ENCODE results near the gene MRPS15.

MRPS15 gene

DNA sequence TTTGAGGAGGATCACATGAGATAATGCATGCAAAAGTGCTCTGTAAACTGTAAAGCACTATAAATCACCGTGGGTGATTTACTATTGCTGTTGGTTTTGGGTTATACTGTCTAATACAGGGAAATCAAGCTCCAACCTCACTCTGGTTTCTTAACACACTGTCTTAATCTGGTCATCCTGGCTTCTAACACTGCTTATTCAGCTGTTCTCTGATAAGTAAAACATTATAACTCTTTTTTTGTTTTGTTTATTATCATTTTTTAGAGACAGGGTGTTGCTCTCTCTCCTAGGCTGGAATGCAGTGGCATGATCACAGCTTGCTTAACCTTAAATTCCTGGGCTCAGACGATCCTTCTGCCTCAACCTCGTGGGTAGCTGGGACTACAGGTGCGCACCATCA is 44.6 kb downstream of the MRPS15 start:
- no peak for DNase-seq (ENCODE audit: low read depth in 2 of 2)

DNA sequence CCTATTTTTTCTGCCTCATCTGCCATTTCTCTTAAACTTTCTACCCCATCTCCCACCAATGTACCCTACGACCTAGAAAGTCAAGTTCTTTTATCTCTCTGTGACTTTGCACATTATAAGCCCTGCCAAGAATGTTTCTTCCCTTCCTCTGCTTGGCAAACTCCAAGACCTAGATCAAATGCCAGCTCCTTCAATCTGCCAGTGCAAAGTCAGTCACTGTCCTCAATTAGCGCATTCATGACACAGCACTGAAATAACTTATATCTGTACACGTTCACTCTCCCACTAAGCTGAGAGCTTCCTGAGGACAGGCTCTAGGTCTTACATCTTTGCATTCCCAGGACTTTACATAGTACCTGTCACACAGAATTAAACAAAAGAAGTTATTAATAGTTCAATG is 45.0 kb downstream of the MRPS15 start:
- DNase-seq (ENCODE audit: low read depth in 2 of 2) = no peak

DNA sequence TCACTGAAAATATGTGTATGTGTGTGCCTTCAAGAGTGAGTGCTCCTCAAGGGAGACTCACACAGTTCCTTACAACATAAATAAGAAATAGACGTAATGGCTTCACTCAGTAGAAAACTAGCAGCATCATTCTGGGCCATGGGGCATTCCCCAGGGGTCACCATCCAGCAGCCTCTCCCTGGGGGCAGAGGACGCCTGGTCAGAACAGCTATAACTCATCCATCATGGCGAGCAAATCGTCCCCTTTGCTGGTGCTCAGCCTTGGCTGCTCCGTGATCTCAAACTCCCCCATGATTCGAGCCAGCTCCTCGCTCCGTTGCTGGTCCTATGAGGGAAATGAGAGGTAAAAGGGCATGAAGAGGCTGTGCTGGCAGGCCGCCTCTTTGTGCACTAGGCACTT is 46.3 kb downstream of the MRPS15 start:
- DNase-seq (ENCODE audit: low read depth in 2 of 2) = no peak

DNA sequence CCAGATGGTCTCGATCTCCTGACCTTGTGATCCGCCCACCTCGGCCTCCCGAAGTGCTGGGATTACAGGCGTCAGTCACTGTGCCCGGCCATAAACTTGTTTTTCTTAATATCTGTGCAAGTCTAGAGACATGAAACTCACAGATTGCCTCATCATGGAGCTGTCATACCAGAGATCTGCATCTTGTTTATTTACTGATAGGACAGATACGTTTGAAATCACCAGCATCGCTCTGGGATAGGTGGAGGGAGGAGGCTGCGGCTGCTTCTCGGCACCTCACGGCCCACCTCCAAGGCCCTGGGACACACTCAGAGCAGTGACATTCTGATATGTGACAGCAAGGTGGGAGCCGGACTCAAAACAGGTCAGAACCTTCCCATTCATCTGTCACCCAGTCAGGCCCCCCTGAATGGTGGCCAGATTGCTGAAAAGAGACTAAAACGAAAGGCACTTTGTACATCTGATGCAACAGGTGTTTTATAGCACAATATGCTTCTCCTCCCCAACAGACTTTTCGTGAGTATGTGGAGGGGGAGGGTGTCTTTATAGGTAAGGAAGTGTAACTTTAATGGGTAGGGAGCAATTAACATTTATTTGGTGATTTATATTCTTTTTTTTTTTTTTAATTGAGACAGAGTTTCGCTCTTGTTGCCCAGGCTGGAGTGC is 48.4 kb downstream of the MRPS15 start:
- no peak for DNase-seq (ENCODE audit: low read depth in 2 of 2)

DNA sequence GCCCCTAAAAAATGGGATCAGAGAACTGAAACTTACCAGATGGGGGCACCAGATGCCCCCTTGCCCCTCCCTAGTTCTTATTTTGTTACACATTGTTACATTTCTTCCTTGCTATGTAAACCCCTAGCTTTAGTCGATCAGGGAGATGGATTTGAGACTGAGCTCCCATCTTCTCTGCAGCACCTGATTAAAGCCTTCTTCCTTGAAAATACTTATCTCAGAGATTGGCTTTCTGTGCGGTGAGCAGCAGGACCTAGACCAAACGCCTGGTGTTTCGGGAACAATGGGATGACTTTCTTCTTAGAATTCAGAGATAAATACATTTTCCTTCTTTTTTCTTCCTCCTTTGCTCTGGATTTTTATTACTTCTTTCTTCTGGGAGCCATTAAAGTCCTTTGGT is 49.8 kb downstream of the MRPS15 start:
- DNase-seq (ENCODE audit: low read depth in 2 of 2) = no peak

DNA sequence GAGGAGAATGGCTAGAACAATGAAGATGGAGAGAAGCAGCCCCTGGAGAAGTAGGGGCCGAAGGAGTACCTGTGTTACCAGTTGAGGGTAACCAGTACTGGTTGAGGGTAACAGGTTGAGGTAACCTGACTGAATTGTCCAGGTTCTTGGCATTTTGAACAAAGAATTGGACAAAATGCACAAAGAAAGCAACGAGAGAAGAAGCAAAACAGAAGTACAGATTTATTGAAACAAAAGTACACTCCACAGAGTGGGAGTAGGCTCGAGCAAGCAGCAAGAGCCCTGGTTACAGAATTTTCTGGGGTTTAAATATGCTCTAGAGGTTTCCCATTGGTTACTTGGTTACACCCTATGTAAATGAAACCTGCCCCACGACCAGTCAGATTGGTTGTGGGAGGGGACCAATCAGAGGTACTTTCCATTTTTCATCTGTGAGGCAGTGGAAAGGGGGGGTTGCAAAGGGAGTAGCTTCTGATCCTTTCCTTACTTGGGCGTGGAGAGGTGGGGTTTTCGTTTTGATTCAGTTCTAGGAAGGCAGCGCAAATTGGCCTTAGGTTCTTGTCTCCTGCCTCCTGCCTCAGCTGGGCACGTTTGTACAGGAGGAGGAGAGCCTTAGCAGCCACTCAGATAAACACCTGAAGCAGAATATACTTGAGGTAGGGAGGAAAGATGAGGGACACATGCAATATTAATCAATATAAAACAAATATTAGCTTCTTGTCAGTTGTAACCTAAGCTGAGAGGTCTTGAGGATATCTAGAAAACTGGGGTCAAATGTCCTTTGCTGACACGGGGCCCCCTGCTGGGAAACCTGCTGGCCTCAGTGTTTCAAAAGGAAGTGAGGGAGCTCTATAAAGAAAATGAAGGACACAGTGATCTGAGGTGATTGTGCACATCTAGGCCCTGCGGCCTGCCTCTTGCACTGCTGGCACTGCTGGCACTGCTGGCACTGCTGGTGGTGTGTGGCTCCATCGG is 52.2 kb downstream of the MRPS15 start:
- DNase-seq (ENCODE audit: low read depth in 2 of 2) = peak in 1 of 2 donors; percentile 22

DNA sequence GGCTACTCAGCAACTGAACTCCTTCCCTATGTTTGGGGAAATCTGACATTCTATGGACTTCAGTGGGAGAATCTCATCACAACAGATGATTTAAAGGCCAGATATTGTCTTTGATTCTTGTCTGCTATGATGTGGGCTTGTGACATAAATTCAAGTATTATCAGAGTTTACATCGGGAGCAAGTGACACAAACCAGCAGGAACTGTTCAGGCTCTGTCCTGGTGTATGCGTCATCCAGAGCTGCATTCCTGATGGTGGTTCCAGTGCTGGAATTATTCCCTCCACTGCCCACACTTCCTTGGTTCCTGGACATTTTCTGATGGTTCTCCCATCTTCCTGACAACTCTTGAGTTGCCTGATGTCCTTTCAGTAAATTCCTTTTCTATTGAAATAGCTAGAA is 55.7 kb downstream of the MRPS15 start:
- DNase-seq (ENCODE audit: low read depth in 2 of 2) = no peak

DNA sequence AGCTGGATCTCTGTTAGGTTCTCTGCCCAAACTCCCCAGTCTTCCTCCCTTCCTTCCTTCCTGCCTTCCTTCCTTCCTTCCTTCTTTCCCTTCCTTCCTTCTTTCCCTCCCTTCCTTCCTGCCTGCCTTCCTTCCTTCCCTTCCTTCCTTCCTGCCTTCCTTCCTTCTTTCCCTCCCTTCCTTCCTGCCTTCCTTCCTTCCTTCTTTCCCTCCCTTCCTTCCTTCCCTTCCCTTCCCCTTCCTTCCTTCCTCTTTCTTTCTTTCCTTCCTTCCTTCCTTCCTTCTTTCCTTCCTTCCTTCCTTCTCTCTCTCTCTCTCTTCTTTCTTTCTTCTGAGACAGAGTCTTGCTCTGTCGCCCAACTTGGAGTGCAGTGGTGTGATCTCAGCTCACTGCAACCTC is 57.7 kb downstream of the MRPS15 start:
- no peak for DNase-seq (ENCODE audit: low read depth in 2 of 2)

All from activated CD4-positive, alpha-beta T cell treated with anti-CD3 and anti-CD28 coated beads for 24 hours (primary cell).